GM12864 (cell line): ENCODE measurements around the gene EFHB.

Source experiments
- DNase-seq: peaks from one replicate; pipeline ENCODE4 v3.0.0-alpha.2; 2011; ENCODE audit warnings: low read depth
- H3K4me3 ChIP-seq: 2 replicates; pipeline ENCODE4 v1.5.1; 2011; ENCODE audit warnings: mild to moderate bottlenecking, low read depth, low read length, control low read depth
- CTCF ChIP-seq: IDR thresholded peaks from 2 replicates; pipeline ENCODE4 v1.5.1; 2011; ENCODE audit warnings: low read depth, mild to moderate bottlenecking, moderate library complexity, low read length, control low read depth, inconsistent platforms; ENCODE audit errors: missing control alignments

The EFHB gene

GRCh38 chr3:19945969-19946831 is 12.2 kb upstream of the EFHB start:
- peak overlapping the region; percentile 78 for H3K4me3 ChIP-seq
- no peak for DNase-seq
- TF ChIP-seq CTCF, result no peak

GRCh38 chr3:19945534-19945933 is 11.5 kb upstream of the EFHB start:
- no peak for TF ChIP-seq CTCF
- DNase-seq, result no peak
- H3K4me3 ChIP-seq, result no peak overlapping the region

GRCh38 chr3:19940643-19941042 is 6.6 kb upstream of the EFHB start:
- no peak for TF ChIP-seq CTCF
- no peak for DNase-seq

GRCh38 chr3:19938295-19938627 is 4.2 kb upstream of the EFHB start:
- no peak for TF ChIP-seq CTCF
- no peak for DNase-seq
- no peak overlapping the region for H3K4me3 ChIP-seq

More at GRCh38 chr3:19940643-19941042, 6.6 kb upstream of the EFHB start:
- H3K4me3 ChIP-seq, result no peak overlapping the region

GRCh38 chr3:19937459-19938294 is 3.7 kb upstream of the EFHB start:
- no peak overlapping the region for H3K4me3 ChIP-seq
- no peak for DNase-seq
- no peak for TF ChIP-seq CTCF

- DNase-seq, result no peak
- H3K4me3 ChIP-seq, result no peak overlapping the region
- no peak for TF ChIP-seq CTCF
Observed at GRCh38 chr3:19932422-19932821, 1.6 kb downstream of the EFHB start.

GRCh38 chr3:19931767-19932188 is 2.2 kb downstream of the EFHB start:
- no peak for TF ChIP-seq CTCF

More at GRCh38 chr3:19931767-19932188, 2.2 kb downstream of the EFHB start:
- DNase-seq, result no peak
- no peak overlapping the region for H3K4me3 ChIP-seq
